KG1 (cell line): ENCODE data around the gene BCCIP.
A peak's percentile ranks its signal among the peaks of the same experiment; 100 is the strongest.

ENCODE experiments used
- DNase-seq: peaks from one replicate; lab custom pipeline; 2025; lab: John Stamatoyannopoulos, UW

Gene BCCIP

GRCh38 chr10:125822878-125823662, at the start of gene BCCIP, which contains the start of gene UROS:
Gene BCCIP, plus strand, starts transcription at chr10:125823546. Its CDS starts 12 bp downstream, at chr10:125823558.
Gene UROS, minus strand, starts transcription at chr10:125823258. Its CDS starts 6,759 bp downstream, at chr10:125816499.
- DNase-seq: peak; percentile 97

- no peak for DNase-seq
Observed at GRCh38 chr10:125773687-125774543, 49.4 kb upstream of the BCCIP start.

GRCh38 chr10:125774581-125775191, 48.7 kb upstream of the BCCIP start:
- DNase-seq: no peak

- no peak for DNase-seq
Observed at GRCh38 chr10:125775491-125776106, 47.7 kb upstream of the BCCIP start, which contains the start of gene MMP21. Gene MMP21, minus strand, starts transcription at chr10:125775821. Its CDS starts 0 bp downstream, at chr10:125775821.

- DNase-seq: no peak
Observed at GRCh38 chr10:125777806-125778205, 45.5 kb upstream of the BCCIP start.

GRCh38 chr10:125778556-125778955, 44.8 kb upstream of the BCCIP start:
- no peak for DNase-seq

GRCh38 chr10:125779403-125780327, 43.7 kb upstream of the BCCIP start:
- no peak for DNase-seq

- no peak for DNase-seq
Observed at GRCh38 chr10:125781374-125781773, 42.0 kb upstream of the BCCIP start.

GRCh38 chr10:125782054-125782453, 41.3 kb upstream of the BCCIP start:
- DNase-seq: no peak

GRCh38 chr10:125782616-125783015, 40.7 kb upstream of the BCCIP start:
- DNase-seq: no peak

- no peak for DNase-seq
Observed at GRCh38 chr10:125783408-125783807, 39.9 kb upstream of the BCCIP start.

GRCh38 chr10:125783957-125784356, 39.4 kb upstream of the BCCIP start:
- DNase-seq: no peak

GRCh38 chr10:125785791-125786190, 37.6 kb upstream of the BCCIP start:
- no peak for DNase-seq

GRCh38 chr10:125788156-125789034, 35.0 kb upstream of the BCCIP start:
- no peak for DNase-seq

GRCh38 chr10:125792342-125793300, 30.7 kb upstream of the BCCIP start:
- DNase-seq: no peak

GRCh38 chr10:125795128-125795527, 28.2 kb upstream of the BCCIP start:
- DNase-seq: no peak

- no peak for DNase-seq
Observed at GRCh38 chr10:125795637-125796190, 27.6 kb upstream of the BCCIP start.

- no peak for DNase-seq
Observed at GRCh38 chr10:125797424-125797823, 25.9 kb upstream of the BCCIP start.
